ENCODE data around the gene MAGI2.

GRCh38 chr7:78688376-78688775 is 765.1 kb downstream of the MAGI2 start:
- TF ChIP-seq CTCF (IDR thresholded peaks at IDR 0.05) (no peak), POLR2A (IDR thresholded peaks at IDR 0.05) (no peak), EP300 (IDR thresholded peaks at IDR 0.05) (no peak)

All from ovary (tissue), 3 donors.